NCI-H2196 treated with DMSO at 0.1 percent for 48 hours (cell line): Measurements from ENCODE around the gene DCXR.

Experiments used
- DNase-seq: peaks from one replicate; lab custom pipeline; 2025; ENCODE audit not compliant: unreplicated experiment; lab: John Stamatoyannopoulos, UW

DCXR gene

GRCh38 chr17:82055023-82055964 lies 17.8 kb upstream of the DCXR start:
- no peak for DNase-seq

- DNase-seq, result no peak
Observed at GRCh38 chr17:82054351-82055022, 17.0 kb upstream of the DCXR start.

GRCh38 chr17:82053556-82054263 lies 16.2 kb upstream of the DCXR start:
- DNase-seq, result no peak

- DNase-seq, result no peak
Observed at GRCh38 chr17:82053130-82053529, 15.6 kb upstream of the DCXR start.

GRCh38 chr17:82052638-82053059 lies 15.2 kb upstream of the DCXR start:
- no peak for DNase-seq

- DNase-seq, result peak; percentile 75
Observed at GRCh38 chr17:82051776-82052637, 14.5 kb upstream of the DCXR start, which contains the start of the genes GPS1 and RFNG. Gene GPS1 (plus strand): TSS chr17:82051898. CDS start chr17:82051932, 34 bp downstream. Gene RFNG (minus strand): TSS chr17:82051811. CDS start chr17:82051766, 45 bp downstream.

GRCh38 chr17:82050761-82051641 lies 13.5 kb upstream of the DCXR start:
- DNase-seq, result no peak

GRCh38 chr17:82050152-82050760 lies 12.8 kb upstream of the DCXR start:
- DNase-seq, result no peak

GRCh38 chr17:82049521-82049971 lies 12.0 kb upstream of the DCXR start:
- no peak for DNase-seq

- no peak for DNase-seq
Observed at GRCh38 chr17:82049106-82049505, 11.6 kb upstream of the DCXR start.

- DNase-seq, result no peak
Observed at GRCh38 chr17:82048571-82048971, 11.1 kb upstream of the DCXR start.

GRCh38 chr17:82047914-82048570 lies 10.5 kb upstream of the DCXR start:
- no peak for DNase-seq

GRCh38 chr17:82047379-82047778 lies 9.9 kb upstream of the DCXR start:
- DNase-seq, result no peak

GRCh38 chr17:82046903-82047302 lies 9.4 kb upstream of the DCXR start:
- no peak for DNase-seq

GRCh38 chr17:82045936-82046484 lies 8.5 kb upstream of the DCXR start:
- DNase-seq, result no peak

GRCh38 chr17:82043507-82043906 lies 6.0 kb upstream of the DCXR start:
- no peak for DNase-seq

- no peak for DNase-seq
Observed at GRCh38 chr17:82042649-82043048, 5.2 kb upstream of the DCXR start.

- DNase-seq, result no peak
Observed at GRCh38 chr17:82041144-82041814, 3.8 kb upstream of the DCXR start.
